IMR-90 (cell line): ENCODE results near the gene MOB3A. TPM values are rescaled to one million over a fixed set of nuclear protein-coding genes. Genes with fewer than 3 reads are reported as not detected.

Experiments used
- ATAC-seq: fragments of 200-7000 bp; cut with Tn5 transposase; 2 replicates; pipeline ENCODE4 v1.9.1; 2020; ENCODE audit warnings: low read depth, mild to moderate bottlenecking, moderate library complexity
- BruUV-seq: library from RNA; stranded (reverse); fragments of 400-500 nt; replicated peaks from 2 replicates; lab custom pipeline; 2021; lab: Mats Ljungman, UMichigan
- CTCF ChIA-PET: fragments of 300-600 bp; formaldehyde crosslinking; extraction: SDS; loops from one replicate; lab custom pipeline; 2021; ENCODE audit warnings: antibody characterized with exemption; lab: Yijun Ruan, JAX
- POLR2A ChIA-PET: fragments of 300-600 bp; sonication (Branson Sonifier 250); formaldehyde crosslinking; loops from one replicate; lab custom pipeline; 2022; ENCODE audit warnings: antibody characterized with exemption; ENCODE audit not compliant: unreplicated experiment; lab: Charles Lee
- DNase-seq: peaks from one replicate; pipeline ENCODE4 v3.0.0; 2013
- H2AFZ ChIP-seq: replicated peaks from 2 replicates; pipeline ENCODE3; 2013; ENCODE audit warnings: low read length, mild to moderate bottlenecking; ENCODE audit not compliant: poor library complexity
- H2AK5ac ChIP-seq: 2 replicates; pipeline ENCODE4 v1.6.1; 2013; ENCODE audit warnings: low read depth, low read length, inconsistent platforms
- H2AK9ac ChIP-seq: replicated peaks from 2 replicates; pipeline ENCODE3; 2013; ENCODE audit warnings: mild to moderate bottlenecking, low read depth, low read length, moderate library complexity; ENCODE audit not compliant: poor library complexity
- H2BK120ac ChIP-seq: 2 replicates; pipeline ENCODE4 v1.6.1; 2013; ENCODE audit warnings: low read depth, low read length, inconsistent platforms
- H2BK15ac ChIP-seq: 3 replicates; pipeline ENCODE4 v1.6.1; 2013; ENCODE audit warnings: low read depth, low read length, inconsistent platforms
- H2BK20ac ChIP-seq: 2 replicates; pipeline ENCODE4 v1.6.1; 2013; ENCODE audit warnings: low read depth, mild to moderate bottlenecking, inconsistent platforms, low read length, moderate library complexity
- H2BK5ac ChIP-seq: 2 replicates; pipeline ENCODE4 v1.6.1; 2013; ENCODE audit warnings: mild to moderate bottlenecking, low read depth, low read length, inconsistent platforms; ENCODE audit not compliant: poor library complexity, severe bottlenecking
- H3K14ac ChIP-seq: replicated peaks from 2 replicates; pipeline ENCODE4 v1.6.1; 2013; ENCODE audit warnings: low read depth, low read length, inconsistent platforms
- H3K18ac ChIP-seq: 2 replicates; pipeline ENCODE4 v1.6.1; 2013; ENCODE audit warnings: low read depth, low read length, control low read depth
- H3K23ac ChIP-seq: 2 replicates; pipeline ENCODE4 v1.6.1; 2013; ENCODE audit warnings: low read depth, low read length, inconsistent platforms
- H3K27ac ChIP-seq: 2 replicates; pipeline ENCODE4 v1.5.1; 2013; ENCODE audit warnings: mild to moderate bottlenecking, control low read depth, low read length; ENCODE audit not compliant: insufficient read depth
- H3K27me3 ChIP-seq: 2 replicates; pipeline ENCODE4 v1.6.1; 2013; ENCODE audit warnings: low read length; ENCODE audit not compliant: control insufficient read depth, insufficient read depth
- H3K36me3 ChIP-seq: 2 replicates; pipeline ENCODE4 v1.6.1; 2013; ENCODE audit warnings: low read length, mixed read lengths; ENCODE audit not compliant: control insufficient read depth, insufficient read depth
- H3K4ac ChIP-seq: 2 replicates; pipeline ENCODE4 v1.6.1; 2013; ENCODE audit warnings: low read depth, low read length, inconsistent platforms
- H3K4me1 ChIP-seq: 2 replicates; pipeline ENCODE4 v1.6.1; 2013; ENCODE audit warnings: low read length, mixed read lengths; ENCODE audit not compliant: control insufficient read depth, insufficient read depth
- H3K4me2 ChIP-seq: 2 replicates; pipeline ENCODE4 v1.6.1; 2013; ENCODE audit warnings: low read depth, mild to moderate bottlenecking, control low read depth, low read length, moderate library complexity
- H3K4me3 ChIP-seq: 2 replicates; pipeline ENCODE4 v1.5.1; 2013; ENCODE audit warnings: low read depth, mild to moderate bottlenecking, control low read depth, low read length, moderate library complexity; ENCODE audit not compliant: insufficient read depth
- H3K56ac ChIP-seq: 2 replicates; pipeline ENCODE4 v1.6.1; 2013; ENCODE audit warnings: low read length, inconsistent platforms; ENCODE audit not compliant: insufficient read depth; ENCODE audit errors: extremely low read depth
- H3K79me1 ChIP-seq, 2 experiments: 2 replicates each; pipeline ENCODE4 v1.6.1; 2013; ENCODE audit warnings: low read length in 2 of 2, inconsistent platforms in 1 of 2, low read depth in 1 of 2
- H3K9ac ChIP-seq: 2 replicates; pipeline ENCODE4 v1.6.1; 2013; ENCODE audit warnings: low read depth, low read length, control low read depth
- H3K9me1 ChIP-seq: 2 replicates; pipeline ENCODE4 v1.6.1; 2013; ENCODE audit warnings: low read length, inconsistent platforms; ENCODE audit not compliant: insufficient read depth
- H3K9me3 ChIP-seq: 2 replicates; pipeline ENCODE4 v1.6.1; 2013; ENCODE audit warnings: low read length; ENCODE audit not compliant: control insufficient read depth, insufficient read depth
- H4K20me1 ChIP-seq: 2 replicates; pipeline ENCODE4 v1.6.1; 2013; ENCODE audit warnings: low read length, inconsistent platforms; ENCODE audit not compliant: insufficient read depth
- H4K5ac ChIP-seq: 2 replicates; pipeline ENCODE4 v1.6.1; 2013; ENCODE audit warnings: mild to moderate bottlenecking, low read depth, low read length, control low read depth
- H4K8ac ChIP-seq, 2 experiments: 2 replicates each; pipeline ENCODE4 v1.6.1; 2013; ENCODE audit warnings: low read depth in 2 of 2, low read length in 2 of 2, control low read depth in 1 of 2, inconsistent platforms in 1 of 2
- H4K91ac ChIP-seq: 2 replicates; pipeline ENCODE4 v1.6.1; 2013; ENCODE audit warnings: low read depth, low read length, inconsistent platforms; ENCODE audit not compliant: insufficient read depth
- BHLHE40 ChIP-seq: fragments of 150-350 bp; IDR thresholded peaks from 2 replicates; pipeline ENCODE4 v1.6.1; 2016; ENCODE audit warnings: mild to moderate bottlenecking, low read depth, low read length
- CHD1 ChIP-seq: IDR thresholded peaks from 2 replicates; pipeline ENCODE4 v1.6.1; 2012; ENCODE audit warnings: low read depth, low read length, improper control_type of control experiment
- MAZ ChIP-seq: IDR thresholded peaks from 2 replicates; pipeline ENCODE4 v1.6.1; 2012; ENCODE audit warnings: low read depth, mild to moderate bottlenecking, low read length, improper control_type of control experiment, moderate library complexity, borderline replicate concordance
- POLR2A ChIP-seq: IDR thresholded peaks from 2 replicates; pipeline ENCODE4 v1.6.1; 2012; ENCODE audit warnings: mild to moderate bottlenecking, low read depth, low read length
- RCOR1 ChIP-seq: IDR thresholded peaks from 2 replicates; pipeline ENCODE4 v1.6.1; 2012; ENCODE audit warnings: mild to moderate bottlenecking, low read length, improper control_type of control experiment; ENCODE audit not compliant: insufficient replicate concordance
- WGBS, 2 experiments: methylation state at CpG; one replicate each; pipeline versions ENCODE4 v1.1.5 to v1.1.7; 2013; ENCODE audit warnings: missing lambda C conversion rate in 2 of 2; ENCODE audit not compliant: insufficient read length in 1 of 2; ENCODE audit errors: extremely low coverage in 2 of 2; 5-methylcytosine and 5-hydroxymethylcytosine counted together
- dilution Hi-C: fragments of 300-500 bp; cut with HindIII; formaldehyde crosslinking; loops from one replicate; pipeline ENCODE4 v1.14.3; 2018; ENCODE audit warnings: low sequenced_read_pairs; ENCODE audit not compliant: unreplicated experiment
- in situ Hi-C: fragments of 300-500 bp; cut with MboI; formaldehyde crosslinking; loops from 3 replicates; pipeline ENCODE4 v1.14.3; 2019; ENCODE audit warnings: low sequenced_read_pairs, inconsistent platforms, mixed read lengths
- intact Hi-C: fragments of 100-400 bp; cut with micrococcal nuclease; formaldehyde crosslinking; loops from 2 replicates; pipeline ENCODE4 v1.10.0; 2022
- polyA plus RNA-seq, 3 experiments: library from polyadenylated mRNA; depleted of rRNA; stranded (reverse); fragments of >200 nt; gene quantifications; 2 replicates each; pipeline ENCODE4 v1.2.3, GENCODE V29; 2012; ENCODE audit warnings: low replicate concordance in 1 of 3
- total RNA-seq: library from RNA; depleted of rRNA; stranded (reverse); fragments of >200 nt; gene quantifications from 2 replicates; pipeline ENCODE4 v1.2.3, GENCODE V29; 2012

The MOB3A gene
- total and polyA plus RNA-seq, 2 of the 4 experiments (the other 2 are of a cell fraction) = 9.3 to 26.5 TPM

DNA sequence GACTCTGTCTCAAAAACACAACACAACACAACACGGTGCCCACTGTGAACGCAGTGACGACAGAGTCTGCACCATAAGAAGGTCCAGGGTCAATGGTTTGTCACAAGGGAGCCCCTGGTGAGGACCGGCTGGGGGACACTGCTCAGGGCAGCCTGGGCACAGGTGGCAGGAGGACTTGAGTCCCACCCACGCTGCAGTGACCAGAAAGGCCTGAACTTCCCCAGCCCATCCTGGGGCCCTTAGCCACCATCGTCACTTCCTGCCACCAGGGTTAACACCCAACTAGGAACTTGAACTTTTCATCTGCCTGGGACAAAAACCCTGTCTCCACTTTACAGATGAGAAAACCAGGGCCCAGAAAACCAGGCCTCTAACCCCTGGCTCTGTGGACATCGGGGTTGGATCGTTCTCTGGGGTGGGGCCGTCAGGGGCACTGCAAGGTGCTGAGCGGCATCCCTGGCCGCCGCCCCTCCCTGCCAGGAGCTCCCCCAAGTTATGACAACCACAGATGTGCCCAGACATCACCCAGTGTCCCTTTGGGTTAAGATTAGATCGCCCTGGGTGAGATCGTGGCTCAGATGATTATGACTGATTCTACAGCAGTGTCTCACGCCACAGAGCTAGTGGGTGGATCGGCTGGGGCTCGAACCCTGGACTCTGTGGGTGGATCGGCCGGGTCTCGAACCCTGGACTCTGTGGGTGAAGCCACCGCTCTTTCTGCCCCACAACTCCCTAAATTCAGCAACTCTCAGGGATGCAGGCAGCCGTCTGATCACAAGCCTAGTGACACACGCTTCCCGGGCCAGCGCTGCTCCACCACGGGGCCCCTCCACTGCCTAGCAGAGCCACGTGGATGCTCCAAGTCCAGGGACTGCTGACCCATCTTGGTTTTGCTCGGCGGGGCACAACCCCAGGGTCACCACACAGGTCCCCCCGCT, 14.0 kb downstream of the MOB3A start:
- Histone ChIP-seq H3K27me3 (no peaks in the 10 kb centered on the region), H4K91ac (no peak overlapping the region), H3K27ac (no peak overlapping the region), H2AK9ac (peak overlapping the region; percentile 55), H3K4me2 (no peak overlapping the region), H4K5ac (no peak overlapping the region), H2AK5ac (no peak overlapping the region), H2BK5ac (no peak overlapping the region), H3K23ac (no peak overlapping the region), H4K8ac (no peak overlapping the region), H2BK15ac (no peak overlapping the region), H3K18ac (no peak overlapping the region), H3K36me3 (peaks cover 50% of the 10 kb centered on the region), H3K79me1 (peaks cover 22 to 45% of the 10 kb centered on the region in 2 experiments; a peak in 3 of 4 replicates), H3K9me1 (no peaks in the 10 kb centered on the region), H3K14ac (no peak overlapping the region), H3K4me1 (no peaks in the 10 kb centered on the region), H3K9me3 (no peaks in the 10 kb centered on the region), H3K4me3 (no peak overlapping the region), H3K9ac (no peak overlapping the region), H2AFZ (no peak overlapping the region), H3K56ac (no peak overlapping the region), H4K20me1 (peaks cover 24% of the 10 kb centered on the region), H2BK20ac (no peak overlapping the region), H2BK120ac (no peak overlapping the region), H3K4ac (no peak overlapping the region)
- in situ Hi-C loops = no loop called here
- intact Hi-C loops = no loop called here
- dilution Hi-C loops = no loop called here
- no TSS peak for BruUV-seq
- ChIA-PET CTCF (no interaction called here), POLR2A (no interaction called here)
- no peak for TF ChIP-seq MAZ
- no peak for TF ChIP-seq RCOR1
- TF ChIP-seq CHD1 = no peak
- no peak for TF ChIP-seq POLR2A
- TF ChIP-seq BHLHE40 = no peak
- 91% methylated on average over 11 of the region's 30 CpGs; no CpG with 5 or more reads in 1 of the 2 experiments for WGBS, 2 experiments
- ATAC-seq (no peak), DNase-seq (no peak)
